Duodenal mucosa (tissue), 2 donors: ENCODE measurements around the gene ST6GAL1.

Source experiments
- H3K27ac ChIP-seq: one replicate; pipeline ENCODE4 v1.7.0; 2013; ENCODE audit warnings: low read depth, low read length
- H3K27me3 ChIP-seq, 2 donors: one replicate each; pipeline ENCODE4 v1.7.0; 2013; ENCODE audit warnings: low read length in 2 of 2, control low read depth in 1 of 2; ENCODE audit not compliant: insufficient read depth in 2 of 2, control insufficient read depth in 1 of 2
- H3K36me3 ChIP-seq, 2 donors: one replicate each; pipeline ENCODE4 v1.7.0; 2013; ENCODE audit warnings: low read length in 2 of 2, control low read depth in 1 of 2; ENCODE audit not compliant: insufficient read depth in 2 of 2, control insufficient read depth in 1 of 2
- H3K4me1 ChIP-seq, 2 donors: one replicate each; pipeline ENCODE4 v1.7.0; 2013; ENCODE audit warnings: low read length in 2 of 2, control low read depth in 1 of 2; ENCODE audit not compliant: insufficient read depth in 2 of 2, control insufficient read depth in 1 of 2
- H3K4me3 ChIP-seq, 2 donors: one replicate each; pipeline ENCODE4 v1.7.0; 2013; ENCODE audit warnings: low read length in 2 of 2, low read depth in 1 of 2
- H3K9ac ChIP-seq, 2 donors: one replicate each; pipeline ENCODE4 v1.7.0; 2013; ENCODE audit warnings: low read length in 2 of 2, low read depth in 1 of 2
- H3K9me3 ChIP-seq, 2 donors: one replicate each; pipeline ENCODE4 v1.7.0; 2013; ENCODE audit warnings: low read length in 2 of 2, control low read depth in 1 of 2; ENCODE audit not compliant: control insufficient read depth in 1 of 2

Gene ST6GAL1

DNA sequence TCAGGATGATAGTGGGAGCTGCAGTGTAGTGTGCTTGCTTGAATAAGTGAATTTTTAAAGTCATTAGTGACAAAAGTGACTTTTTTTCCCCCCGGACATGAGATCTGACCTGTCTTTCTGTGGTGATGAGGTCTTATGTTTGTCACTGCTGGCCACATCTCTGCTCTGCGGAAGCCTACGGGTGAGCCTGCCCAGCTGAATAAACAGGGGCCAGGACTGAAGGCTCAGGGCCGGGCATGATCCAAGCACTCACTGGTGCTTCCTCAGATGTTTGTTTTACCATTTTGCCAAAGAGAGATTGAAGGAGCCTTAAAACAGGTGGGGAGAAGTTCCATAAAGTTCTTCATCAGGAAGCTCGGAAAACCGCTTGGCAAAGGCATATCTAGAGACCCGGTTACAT, 174.0 kb downstream of the ST6GAL1 start:
- Histone ChIP-seq H3K36me3 (no peaks in the 10 kb centered on the region), H3K4me3 (no peak overlapping the region), H3K4me1 (peaks cover 8 to 15% of the 10 kb centered on the region in 2 donors), H3K9me3 (no peaks in the 10 kb centered on the region), H3K9ac (no peak overlapping the region), H3K27me3 (no peaks in the 10 kb centered on the region), H3K27ac (no peak overlapping the region)

DNA sequence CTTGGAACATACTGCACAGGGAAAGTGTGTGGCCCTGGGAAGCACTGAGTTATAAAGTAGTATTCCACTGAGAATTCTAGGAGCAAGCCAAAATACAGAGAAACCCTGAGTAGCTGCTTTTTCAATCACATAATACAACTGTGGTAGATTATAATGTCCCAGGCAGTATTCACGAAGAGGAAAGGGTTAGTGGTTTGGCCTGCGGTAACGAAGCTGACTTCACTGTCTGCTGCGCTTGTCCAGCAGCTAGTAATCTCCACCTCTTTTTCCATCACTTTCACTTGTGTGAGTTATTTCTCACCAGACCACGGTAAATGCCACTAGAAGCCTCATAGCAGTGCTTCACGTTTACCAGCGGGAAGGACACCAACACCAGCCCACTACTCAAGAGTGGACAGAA, 174.6 kb downstream of the ST6GAL1 start:
- Histone ChIP-seq H3K9ac (no peak overlapping the region), H3K4me3 (no peak overlapping the region), H3K4me1 (peaks cover 8 to 15% of the 10 kb centered on the region in 2 donors), H3K27ac (no peak overlapping the region), H3K27me3 (no peaks in the 10 kb centered on the region), H3K9me3 (no peaks in the 10 kb centered on the region), H3K36me3 (no peaks in the 10 kb centered on the region)

DNA sequence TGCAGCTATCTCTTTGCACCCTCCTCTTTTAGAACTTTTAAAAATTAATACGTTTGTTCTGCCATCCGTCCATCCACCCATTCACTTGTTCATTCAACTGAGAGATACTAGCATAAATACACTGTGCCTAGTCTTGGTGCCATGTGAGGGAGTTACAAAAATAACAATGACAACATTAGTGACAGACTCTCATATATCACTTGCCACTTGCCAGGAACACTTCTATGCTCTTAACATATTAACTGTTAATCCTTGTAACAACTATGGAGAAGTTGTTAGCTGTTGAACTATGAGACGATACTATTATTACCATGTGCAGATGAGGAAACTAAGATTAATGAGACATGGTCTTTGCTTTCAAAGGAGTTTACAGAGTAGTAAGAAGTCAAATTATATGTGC, 175.4 kb downstream of the ST6GAL1 start:
- no peaks in the 10 kb centered on the region for H3K36me3 ChIP-seq
- no peak overlapping the region for H3K27ac ChIP-seq
- peaks cover 8 to 15% of the 10 kb centered on the region in 2 donors for H3K4me1 ChIP-seq
- no peak overlapping the region for H3K9ac ChIP-seq
- H3K9me3 ChIP-seq, result no peaks in the 10 kb centered on the region
- H3K4me3 ChIP-seq, result no peak overlapping the region
- no peaks in the 10 kb centered on the region for H3K27me3 ChIP-seq

DNA sequence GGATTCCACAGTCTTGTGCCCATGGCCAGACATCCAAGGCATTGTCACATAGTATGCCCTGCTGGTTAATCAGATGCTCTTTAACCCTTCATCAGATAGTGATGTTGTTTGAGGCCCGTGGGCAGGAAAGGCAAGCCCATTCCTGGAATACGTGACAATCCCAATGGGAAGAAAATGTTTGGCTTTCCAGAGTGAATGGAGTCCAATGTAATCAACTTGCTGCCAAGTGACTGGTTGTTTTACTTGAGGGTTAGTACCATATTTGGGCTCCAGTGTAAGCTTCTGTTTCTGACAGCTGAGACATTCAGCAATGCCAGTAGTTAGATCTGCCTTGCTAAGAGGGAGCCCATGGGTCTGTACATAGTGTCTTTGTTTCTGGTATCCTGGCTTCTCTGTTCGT, 177.7 kb downstream of the ST6GAL1 start:
- Histone ChIP-seq H3K36me3 (no peaks in the 10 kb centered on the region), H3K9ac (no peak overlapping the region), H3K27me3 (no peaks in the 10 kb centered on the region), H3K27ac (no peak overlapping the region), H3K4me3 (no peak overlapping the region), H3K9me3 (no peaks in the 10 kb centered on the region), H3K4me1 (no peaks in the 10 kb centered on the region)

DNA sequence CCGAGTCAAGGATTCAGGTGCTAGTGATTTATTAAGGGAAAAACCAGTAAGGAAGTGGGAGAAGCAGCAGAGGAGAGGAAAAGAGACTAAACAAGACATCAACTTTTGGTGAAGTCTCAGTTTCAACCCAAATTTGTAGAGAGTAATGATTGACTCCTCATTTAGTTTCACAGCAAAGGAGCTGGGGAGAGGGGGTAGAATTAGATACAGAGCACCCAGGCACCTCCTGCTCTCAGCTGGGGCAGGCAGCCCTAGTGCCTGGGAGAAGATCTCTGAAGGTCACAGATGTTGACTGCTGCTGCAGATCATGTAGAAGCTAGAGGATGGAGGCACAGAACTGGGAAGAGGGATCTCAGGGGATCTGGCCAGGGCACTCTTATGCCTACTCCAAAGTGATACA, 179.8 kb downstream of the ST6GAL1 start:
- Histone ChIP-seq H3K9ac (no peak overlapping the region), H3K27ac (no peak overlapping the region), H3K36me3 (no peaks in the 10 kb centered on the region), H3K4me1 (no peaks in the 10 kb centered on the region), H3K27me3 (no peaks in the 10 kb centered on the region), H3K9me3 (no peaks in the 10 kb centered on the region), H3K4me3 (no peak overlapping the region)

DNA sequence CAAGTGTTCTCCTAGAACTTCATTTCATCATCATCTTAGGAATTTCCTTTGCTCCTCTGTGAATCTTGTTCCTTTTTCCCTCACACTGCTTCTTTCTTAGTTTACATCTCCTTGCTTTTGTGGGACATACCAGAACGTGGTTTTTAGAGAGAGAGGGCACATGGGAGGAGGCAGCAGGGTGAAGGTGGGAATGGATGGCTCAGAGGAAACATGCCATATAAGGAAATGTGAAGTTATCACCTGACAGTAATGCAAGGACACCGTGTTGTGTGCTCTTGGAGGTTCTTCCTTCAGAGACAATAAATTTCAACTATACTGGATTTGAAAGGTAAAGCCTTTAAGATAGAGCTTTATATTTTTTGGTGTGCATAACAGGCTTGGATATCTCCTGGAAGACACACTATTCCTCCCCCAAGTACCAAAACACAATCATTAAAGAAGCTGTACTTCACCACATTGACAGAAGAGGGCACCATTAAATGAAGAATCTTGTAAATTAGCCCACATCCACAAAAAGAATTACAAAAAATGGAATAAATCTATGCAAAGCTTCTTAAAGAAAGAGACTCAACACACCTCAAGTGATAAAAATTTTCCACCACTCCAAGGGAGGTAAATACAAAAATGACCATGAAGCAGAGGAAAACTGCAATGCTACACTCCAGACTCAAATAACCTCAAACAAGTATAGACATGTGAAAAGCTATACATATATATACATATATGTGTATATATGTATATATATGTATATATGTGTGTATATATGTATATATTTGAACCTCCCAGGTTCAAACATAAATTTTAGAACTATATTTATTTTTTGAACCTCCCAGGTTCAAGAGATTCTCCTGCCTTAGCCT, 182.8 kb downstream of the ST6GAL1 start:
- Histone ChIP-seq H3K4me1 (no peaks in the 10 kb centered on the region), H3K9ac (no peak overlapping the region), H3K27ac (no peak overlapping the region), H3K9me3 (no peaks in the 10 kb centered on the region), H3K36me3 (no peaks in the 10 kb centered on the region), H3K4me3 (no peak overlapping the region), H3K27me3 (no peaks in the 10 kb centered on the region)

DNA sequence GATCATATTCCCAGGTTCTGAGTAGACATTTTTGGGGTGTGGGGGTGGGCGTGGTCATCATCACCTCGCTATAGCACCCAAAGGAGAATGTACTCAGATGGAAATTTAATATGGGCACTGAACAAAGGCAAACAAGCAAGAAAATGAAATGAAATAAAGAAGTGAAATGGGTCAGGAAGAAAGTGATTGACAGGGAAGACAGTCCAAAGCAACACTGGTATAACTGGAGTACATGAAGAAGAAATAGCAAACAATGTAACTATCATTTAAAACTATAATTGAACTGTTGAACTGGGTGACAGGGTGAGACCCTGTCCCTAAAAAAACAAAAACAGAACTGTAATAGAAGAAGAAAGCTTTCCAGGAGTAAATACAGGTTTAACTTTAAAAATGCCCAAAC, 184.2 kb downstream of the ST6GAL1 start:
- Histone ChIP-seq H3K36me3 (no peaks in the 10 kb centered on the region), H3K27me3 (no peaks in the 10 kb centered on the region), H3K4me3 (no peak overlapping the region), H3K4me1 (no peaks in the 10 kb centered on the region), H3K9ac (no peak overlapping the region), H3K9me3 (no peaks in the 10 kb centered on the region), H3K27ac (no peak overlapping the region)

DNA sequence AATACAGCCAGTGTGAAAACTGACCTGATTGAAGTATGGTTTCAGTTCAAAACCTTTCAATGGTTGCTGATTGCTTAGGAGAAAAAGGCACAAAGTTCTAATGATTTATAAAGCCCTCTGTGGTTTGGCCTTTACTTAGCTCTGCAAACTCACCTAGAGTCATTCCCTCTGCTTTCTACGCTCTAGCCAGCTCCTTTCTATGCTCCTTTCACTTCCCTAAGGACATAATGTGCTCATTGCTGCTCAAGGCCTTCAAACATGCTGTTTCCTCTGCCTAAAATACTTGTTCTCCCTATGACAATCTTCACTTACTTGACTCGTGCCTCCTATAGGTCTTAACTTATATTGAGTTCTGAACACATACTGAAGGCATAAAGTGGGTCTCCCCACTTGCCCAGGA, 190.0 kb downstream of the ST6GAL1 start:
- H3K27me3 ChIP-seq, result no peaks in the 10 kb centered on the region
- no peak overlapping the region for H3K27ac ChIP-seq
- no peaks in the 10 kb centered on the region for H3K4me1 ChIP-seq

DNA sequence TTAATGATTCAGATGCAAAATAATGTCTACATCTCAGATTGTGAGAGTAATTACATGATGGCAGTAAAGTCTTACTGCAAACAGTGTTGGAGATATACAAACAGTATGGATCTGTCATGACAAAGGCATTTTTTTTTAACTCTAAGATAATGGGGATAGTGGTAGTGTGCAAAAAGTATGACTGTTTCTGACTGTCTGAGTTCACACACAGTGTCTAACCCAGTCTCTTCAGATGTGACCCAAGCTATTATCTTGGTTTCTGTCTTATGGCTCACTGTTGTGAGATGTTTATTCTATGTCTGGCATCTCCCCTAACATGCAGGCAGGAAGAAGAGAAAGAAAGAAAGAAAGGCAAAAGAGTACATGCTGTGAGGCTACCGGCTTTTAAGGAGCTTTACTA, 191.9 kb downstream of the ST6GAL1 start:
- no peaks in the 10 kb centered on the region for H3K4me1 ChIP-seq
- H3K9ac ChIP-seq, result no peak overlapping the region

More for the DNA sequence above, 190.0 kb downstream of the ST6GAL1 start:
- Histone ChIP-seq H3K4me3 (no peak overlapping the region), H3K36me3 (no peaks in the 10 kb centered on the region), H3K9ac (no peak overlapping the region), H3K9me3 (no peaks in the 10 kb centered on the region)

DNA sequence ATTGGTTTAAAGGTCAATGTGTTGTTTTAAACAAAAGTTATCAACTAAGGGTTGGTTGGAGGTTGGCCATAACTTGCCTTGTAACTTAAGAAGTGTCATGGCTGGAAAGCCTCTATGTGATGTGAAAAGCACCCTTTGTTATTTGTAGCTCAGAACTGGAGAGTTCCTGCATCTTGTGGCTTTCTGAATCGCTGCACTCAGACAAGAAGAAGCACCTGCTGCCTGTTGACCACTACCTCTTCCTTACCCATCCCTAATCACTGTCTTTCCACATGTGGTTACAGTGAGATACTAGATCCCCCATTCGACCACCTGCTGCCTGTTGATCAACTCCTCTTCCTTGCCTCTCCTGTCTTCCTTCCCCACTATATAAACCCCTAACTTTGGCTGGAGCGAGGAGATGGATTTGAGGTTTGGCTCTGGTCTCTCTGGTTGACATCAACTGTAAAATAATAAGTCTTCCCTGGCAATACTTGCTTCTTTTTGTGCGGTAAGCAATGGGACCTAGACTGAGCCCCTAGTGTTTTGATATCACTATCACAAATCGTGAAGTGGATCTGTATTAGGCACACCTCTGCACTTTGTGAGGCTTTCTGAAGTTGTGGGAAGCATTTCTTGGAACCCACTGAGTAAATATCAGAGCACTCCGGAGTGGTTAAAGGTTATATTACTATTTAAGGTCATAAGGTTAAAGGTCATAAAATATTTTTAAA, 195.1 kb downstream of the ST6GAL1 start:
- Histone ChIP-seq H3K27ac (no peak overlapping the region), H3K4me3 (no peak overlapping the region), H3K36me3 (no peaks in the 10 kb centered on the region), H3K9me3 (no peaks in the 10 kb centered on the region), H3K27me3 (no peaks in the 10 kb centered on the region), H3K9ac (no peak overlapping the region), H3K4me1 (no peaks in the 10 kb centered on the region)

More for the DNA sequence above, 191.9 kb downstream of the ST6GAL1 start:
- Histone ChIP-seq H3K36me3 (no peaks in the 10 kb centered on the region), H3K27me3 (no peaks in the 10 kb centered on the region), H3K9me3 (no peaks in the 10 kb centered on the region), H3K27ac (no peak overlapping the region), H3K4me3 (no peak overlapping the region)
